Measurements from ENCODE around the gene CTNND2.

The CTNND2 gene

DNA sequence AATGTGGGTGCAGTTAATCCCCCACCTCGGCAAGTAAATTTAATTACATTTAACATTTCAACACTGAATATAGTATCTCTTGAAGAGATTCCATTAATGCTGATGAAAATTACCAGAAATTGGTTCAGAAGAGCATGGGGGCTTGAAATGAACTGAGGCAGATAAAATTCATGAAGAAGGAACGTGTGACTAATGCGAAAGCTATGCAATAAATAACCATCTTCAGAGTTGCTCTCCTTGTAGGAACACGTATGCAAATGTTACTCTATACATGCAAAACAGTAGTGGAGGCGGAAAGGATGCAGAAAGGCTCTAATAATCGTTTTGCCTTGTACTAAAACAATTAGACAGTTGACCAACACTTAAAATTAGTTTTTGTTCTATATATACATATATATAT, 320.2 kb downstream of the CTNND2 start:
- DNase-seq, result peak; percentile 33

DNA sequence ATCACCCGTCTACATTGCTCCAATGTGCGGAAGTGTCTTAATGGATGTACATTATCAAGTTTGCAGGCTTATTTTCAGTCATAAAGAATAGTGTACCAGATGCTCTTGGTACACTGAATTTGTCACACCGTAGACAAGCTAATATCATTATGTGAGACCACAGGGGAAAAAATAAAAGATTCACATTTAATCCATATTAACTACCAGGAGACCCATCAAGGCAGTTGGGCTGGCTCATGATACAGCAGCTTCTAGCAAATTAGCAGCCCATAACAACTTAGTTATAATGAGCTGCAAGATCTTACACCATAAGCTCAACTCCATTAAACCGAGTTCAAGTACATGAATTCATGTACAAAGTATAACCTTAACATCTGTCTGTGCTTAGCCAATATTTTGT, 324.9 kb downstream of the CTNND2 start:
- DNase-seq, result no peak

DNA sequence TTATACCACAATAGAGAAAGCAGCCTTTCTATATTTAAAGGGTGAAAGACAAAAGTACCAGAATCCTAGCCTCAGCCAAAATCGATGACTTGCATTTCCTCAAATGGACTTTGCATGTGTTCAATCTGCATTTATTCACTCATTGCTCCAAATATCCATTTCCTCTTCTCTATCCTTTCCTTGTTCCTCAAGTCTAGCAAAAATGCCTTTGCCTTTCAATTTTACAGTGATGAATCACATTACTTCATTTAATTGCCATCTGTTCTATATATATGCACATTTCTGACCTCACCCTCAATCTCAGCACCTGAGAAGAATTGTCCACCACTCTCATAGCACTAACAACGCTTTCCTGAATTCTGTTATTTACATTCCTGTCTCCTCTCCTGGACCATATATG, 329.5 kb downstream of the CTNND2 start:
- DNase-seq, result no peak

DNA sequence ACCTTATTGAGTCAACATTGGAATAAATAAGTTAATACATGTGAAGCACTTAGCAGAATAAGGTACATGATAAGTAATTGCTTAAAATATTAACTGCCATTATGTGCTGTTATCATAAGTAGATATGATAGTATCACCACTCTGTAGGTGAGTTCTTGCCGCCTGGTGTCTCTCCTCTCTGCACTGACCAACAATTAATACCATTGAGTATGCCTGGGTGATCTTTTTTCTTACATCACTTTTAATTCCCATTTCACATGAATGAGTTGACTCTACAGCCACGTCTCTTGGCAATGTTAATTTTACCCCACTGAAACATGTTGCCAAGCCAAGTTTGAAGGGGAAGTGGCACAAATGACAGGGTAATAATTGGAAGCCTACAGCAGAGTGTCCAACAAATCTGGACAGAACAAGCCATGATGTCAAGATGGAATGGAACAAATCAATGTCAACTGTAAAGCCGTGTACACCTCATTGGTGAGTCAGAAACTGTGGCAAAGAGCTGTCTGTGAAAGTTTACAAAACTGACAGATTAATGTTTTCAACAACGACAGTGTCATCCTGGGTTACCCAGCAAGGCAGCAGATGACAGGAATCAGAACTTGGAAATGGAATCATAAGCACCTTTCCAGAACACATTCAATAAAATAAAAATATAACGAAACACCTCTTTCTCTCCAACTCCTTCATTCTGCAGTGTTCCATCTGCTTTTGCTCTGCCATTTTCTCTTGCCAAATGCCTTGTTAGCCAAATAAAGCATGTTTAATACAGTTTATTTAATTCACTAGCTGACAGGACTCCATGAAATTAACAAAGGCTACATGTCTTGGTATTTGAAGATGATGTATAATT, 330.9 kb downstream of the CTNND2 start:
- no peak for DNase-seq

DNA sequence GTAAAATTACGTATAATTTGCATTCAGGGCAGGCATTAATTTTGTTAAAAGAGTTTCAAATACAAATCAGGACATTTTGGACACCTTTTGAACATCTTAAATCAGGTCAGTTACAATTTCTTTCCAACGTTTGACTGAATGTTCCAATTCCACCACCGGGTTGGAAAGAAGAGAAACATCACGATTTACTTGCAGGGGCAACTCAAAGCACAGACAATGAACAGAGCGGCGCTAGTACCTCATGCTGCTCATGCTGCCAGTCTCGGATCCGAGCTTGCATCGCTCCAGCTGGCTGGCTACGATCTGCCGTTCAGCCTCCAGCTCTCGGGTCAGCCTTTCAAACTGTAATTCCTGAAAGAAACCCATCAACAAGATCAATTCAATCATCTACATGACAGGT, 339.5 kb downstream of the CTNND2 start:
- DNase-seq, result no peak

DNA sequence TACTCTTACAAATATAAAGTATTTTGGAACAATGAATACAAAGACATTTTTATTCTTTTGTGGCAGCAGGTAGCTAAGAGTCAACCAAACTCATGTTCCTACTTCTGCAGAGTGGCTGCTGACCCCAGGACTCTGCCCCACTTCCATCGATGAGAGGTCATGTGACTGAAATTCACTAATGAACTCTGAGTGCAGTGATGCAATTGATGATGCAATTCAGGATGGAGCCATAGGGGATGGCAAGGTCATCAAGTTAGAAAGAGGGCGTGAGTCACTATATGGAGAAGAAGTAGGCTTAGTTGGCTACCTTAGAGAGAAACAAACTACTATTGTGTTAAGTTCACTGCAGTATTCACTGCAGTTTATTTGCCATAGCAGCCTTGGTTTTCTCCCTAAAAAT, 340.4 kb downstream of the CTNND2 start:
- no peak for DNase-seq

DNA sequence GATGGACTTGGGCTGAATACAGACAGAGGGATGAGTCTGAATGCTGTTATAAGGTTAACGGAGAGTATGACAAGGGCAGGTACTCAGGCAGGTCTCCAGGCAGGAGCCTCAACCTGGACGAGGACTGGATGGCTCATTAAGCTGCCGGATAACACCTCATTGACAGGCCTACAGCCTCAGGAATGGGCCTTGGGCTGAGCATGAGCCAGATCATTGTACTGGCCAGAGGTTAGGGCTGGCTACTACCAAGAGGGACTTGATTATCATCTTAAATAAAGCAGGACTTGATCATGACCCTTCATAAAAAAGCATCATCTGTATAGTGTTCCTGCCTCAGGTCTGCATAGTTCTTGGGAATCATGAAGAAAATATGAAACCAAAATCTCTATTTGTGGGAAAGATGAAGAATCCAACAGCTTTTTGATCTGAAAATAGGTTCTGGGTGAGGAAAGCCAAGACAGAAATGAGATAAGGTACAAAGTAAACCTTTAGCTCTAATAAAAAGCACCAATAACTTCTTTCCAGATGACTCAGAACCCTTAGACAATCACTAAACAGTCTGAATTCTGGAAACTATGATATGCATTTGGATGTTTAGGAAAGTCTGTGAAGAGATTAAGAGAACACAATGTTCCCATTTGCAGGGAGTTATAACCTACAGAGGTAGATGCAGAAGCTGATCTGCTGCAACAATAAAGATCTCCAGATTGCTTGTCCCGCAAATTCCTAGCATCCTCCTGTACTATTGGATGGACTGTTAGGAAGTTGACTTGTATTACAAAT, 343.1 kb downstream of the CTNND2 start:
- DNase-seq, result no peak

DNA sequence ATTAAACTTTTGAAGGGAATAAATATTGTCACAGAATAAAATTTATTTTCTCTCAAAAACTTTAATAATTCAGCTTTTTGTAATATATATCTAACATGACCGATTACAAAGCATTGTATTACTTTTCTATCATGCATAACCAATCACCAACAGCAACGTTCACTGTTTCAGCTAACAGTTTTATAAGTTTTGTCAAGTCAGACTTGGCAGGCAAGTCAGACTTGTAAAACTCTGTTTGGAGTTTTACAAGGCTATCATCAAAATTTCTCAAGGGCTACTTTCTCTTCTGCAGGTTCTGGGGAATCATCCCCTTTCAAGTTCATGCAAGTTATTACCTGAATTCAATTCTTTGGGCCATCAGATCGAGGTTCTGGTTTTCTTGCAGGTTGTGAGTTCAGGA, 347.2 kb downstream of the CTNND2 start:
- DNase-seq, result no peak

DNA sequence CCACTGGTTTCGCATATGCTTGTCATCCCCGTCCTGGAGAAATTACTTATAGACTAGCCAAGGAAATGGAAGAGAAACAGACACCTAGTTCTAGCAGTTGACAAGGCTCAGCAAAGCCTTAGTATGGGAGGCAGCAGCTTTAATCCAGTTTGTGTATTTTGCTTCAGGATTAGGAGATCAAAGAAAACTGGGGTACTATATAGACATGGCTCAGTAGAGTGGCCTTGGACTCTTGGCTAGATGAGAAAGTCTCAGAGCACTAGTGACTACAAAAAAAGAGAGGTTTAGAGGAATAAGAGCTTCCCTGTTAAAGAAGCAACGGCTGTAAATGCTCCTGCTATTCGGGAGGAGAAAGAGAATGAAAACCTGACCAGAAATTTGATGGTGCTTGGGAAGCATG, 349.1 kb downstream of the CTNND2 start:
- no peak for DNase-seq

DNA sequence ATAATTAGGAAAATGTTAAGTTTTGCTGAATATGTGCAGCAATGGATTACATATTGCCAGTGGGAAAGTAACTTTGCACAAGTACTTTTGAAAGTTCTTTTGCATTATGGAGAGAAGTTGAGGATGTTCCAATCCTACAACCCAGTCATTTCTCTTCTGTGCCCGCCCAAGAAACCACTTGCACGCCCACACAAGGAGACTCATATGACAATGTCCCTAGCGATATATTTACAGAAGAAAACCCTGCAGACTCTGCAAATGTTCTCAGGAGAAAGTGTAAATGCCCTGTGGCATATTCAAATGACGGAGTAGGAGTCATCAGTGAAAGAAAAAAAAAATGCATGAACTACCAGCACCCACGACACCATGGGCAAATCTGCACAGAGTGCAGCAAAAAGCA, 356.5 kb downstream of the CTNND2 start:
- DNase-seq, result no peak

DNA sequence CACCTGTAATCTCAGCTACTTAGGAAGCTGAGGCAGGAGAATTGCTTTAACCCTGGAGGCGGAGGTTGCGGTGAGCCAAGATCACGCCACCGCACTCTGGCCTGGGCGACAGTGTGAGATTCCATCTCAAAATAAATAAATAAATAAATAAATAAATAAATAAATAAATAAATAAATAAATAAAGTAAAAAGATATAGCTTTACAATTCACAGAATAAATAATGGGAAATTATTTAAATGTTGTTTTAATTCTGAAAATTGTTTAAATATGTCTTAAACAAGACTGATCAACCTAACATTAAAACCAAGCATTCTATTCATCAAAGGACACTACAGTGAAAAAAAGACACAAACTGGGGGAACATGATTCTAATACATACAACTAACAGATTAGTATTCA, 357.1 kb downstream of the CTNND2 start:
- no peak for DNase-seq

DNA sequence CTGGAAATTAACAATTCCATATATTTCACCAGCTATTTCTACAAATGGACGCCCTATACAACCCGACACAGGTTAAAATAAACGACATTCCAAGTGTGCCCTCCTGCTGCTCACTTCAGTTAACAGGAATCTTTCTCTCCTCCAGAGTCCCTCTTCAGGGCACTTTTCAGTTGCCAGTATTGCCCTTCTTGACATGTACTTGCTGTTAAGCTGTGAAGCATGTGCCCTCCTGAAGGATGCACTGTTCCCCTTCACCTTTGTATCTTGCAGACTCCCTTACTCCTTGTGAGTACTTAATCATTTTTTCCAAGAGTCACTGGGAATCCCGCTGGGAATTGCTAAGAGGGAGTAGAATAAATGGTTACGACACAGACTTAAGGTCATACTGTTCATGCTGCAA, 364.1 kb downstream of the CTNND2 start:
- DNase-seq, result no peak

DNA sequence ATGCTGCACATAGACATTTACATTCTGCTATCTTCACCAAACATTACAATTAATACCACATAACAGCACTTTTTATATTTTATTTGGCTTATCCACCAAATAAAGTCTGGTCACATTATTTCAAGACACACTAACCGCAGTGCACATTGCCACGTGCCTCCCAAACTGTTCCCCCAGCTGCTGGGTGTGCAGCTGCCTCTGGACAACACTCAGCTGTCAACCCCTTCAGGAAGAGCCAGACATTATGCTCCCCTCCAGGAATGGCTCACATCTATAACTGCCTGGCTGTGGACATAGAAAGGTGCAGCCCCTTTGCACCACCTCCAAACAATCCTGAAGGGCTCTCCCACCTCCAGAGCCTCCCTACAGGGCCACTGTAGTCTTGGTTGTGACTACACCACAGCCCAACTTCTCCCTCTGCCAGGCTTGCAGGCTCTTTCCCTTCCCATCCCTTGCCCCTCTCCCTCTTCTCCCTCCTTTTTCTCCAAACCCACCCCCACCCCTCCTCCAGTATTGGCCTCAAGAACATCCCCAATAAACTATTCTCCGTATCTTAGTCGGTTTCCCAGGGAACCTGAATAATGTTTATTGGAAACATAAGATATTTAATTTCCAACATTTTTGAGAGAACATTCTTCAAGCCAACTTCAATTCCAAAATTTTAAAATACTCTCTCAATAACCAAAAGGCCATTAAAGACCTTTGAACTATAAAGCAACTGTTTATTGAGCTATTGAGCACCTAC, 372.3 kb downstream of the CTNND2 start:
- DNase-seq, result no peak

DNA sequence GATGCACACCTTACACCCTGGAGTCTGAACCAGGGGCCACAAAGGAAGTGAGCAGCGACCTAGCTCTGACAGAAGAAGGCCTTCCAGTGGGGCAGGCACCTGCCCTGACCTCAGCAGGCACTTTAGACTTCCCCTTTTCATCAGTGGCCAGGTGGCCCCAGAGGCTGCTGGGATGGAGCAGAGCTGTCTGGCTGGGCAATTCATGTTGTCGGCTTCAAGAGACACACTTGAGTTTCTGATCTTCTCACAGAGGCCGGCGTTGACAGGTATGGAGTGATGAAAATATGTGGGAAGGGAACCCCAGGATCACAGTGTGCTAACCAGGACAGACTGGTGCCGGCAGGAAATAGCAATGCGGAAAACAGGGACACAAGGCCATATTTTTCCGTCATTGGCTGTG, 375.5 kb downstream of the CTNND2 start:
- DNase-seq, result no peak

DNA sequence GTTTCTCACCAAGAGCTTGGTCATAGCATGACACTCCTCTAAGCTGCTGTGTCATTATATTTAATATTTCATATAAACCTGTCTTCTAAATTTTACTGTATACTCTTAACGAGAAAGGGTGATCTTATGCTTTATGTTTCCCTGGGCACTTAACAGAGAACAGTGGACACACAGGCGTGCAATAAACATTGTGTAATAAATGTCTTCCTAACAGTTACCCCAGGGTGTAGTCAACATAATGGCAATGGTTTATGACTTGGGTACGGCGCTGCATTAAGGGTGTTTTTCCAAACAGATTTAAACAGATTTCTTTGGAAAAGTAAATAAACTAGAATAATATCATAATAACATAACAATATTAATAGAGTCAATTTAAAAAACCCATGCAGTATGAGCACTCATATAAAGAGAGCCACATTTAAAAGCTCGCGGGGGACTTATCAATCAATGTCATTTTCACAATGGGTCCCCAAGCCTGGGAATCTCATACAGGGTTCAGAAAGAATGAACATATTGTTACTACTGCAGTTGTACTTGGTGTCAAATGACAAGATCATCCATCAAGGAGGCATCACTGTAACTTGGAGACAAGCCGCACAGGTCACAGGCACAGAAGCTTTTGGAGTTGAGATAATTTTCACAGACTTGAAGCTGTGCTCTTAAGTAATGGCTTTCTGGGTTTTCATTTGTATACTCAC, 376.4 kb downstream of the CTNND2 start:
- no peak for DNase-seq

DNA sequence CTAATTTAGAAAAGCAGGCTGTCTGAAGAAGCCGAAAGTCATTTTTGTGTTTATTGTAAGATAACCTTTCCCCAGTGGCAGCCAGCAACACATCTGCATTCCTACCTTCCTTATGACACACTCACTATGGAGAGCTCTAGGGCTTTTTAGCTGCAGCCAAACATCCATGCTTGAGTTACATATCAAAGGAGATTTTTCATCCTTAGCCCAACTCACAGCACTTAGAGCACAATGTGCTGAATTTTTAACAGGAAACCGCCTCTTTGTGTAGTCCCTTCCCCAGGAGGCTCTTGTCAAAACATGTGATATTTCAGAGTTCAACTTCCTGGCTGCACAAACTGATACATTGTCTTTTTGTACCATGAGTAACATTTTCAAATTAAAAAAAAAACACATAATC, 379.2 kb downstream of the CTNND2 start:
- no peak for DNase-seq

DNA sequence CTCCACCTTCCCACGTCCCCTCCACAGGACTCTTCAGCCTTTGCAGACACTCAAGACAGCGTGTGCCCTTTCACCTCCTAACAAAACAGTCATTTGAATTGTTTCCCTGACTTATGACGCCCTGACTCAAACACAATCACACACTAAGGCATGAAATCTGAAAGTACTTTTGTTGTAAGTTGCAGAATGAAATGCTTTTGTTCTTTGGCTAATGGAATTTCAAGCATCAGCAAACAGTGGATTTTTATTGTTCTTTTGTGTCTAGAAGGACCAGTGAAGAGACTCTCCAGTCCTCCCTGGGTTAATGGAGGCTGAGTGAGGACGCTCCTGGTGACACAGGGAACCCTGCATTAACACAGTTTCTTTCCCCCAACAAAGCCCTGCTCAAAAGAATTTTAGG, 380.1 kb downstream of the CTNND2 start:
- DNase-seq, result no peak

DNA sequence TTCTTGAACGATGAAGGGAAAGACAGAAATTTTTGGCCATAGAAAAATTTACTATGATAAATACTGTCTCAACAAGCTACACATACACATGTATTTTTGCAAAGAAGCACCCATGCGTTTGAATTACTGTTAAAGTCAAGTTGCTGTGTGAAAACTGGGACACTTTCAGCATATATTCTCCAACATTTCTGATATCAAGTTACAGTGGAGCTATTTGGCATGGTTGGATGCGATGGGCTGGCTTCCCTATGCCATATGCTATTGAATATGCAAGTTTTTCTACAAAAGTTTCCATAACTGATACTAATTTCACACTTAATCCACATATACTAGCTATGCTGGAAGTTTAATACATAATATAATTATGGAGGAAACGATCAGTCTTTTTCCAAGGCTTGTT, 381.4 kb downstream of the CTNND2 start:
- DNase-seq, result no peak

DNA sequence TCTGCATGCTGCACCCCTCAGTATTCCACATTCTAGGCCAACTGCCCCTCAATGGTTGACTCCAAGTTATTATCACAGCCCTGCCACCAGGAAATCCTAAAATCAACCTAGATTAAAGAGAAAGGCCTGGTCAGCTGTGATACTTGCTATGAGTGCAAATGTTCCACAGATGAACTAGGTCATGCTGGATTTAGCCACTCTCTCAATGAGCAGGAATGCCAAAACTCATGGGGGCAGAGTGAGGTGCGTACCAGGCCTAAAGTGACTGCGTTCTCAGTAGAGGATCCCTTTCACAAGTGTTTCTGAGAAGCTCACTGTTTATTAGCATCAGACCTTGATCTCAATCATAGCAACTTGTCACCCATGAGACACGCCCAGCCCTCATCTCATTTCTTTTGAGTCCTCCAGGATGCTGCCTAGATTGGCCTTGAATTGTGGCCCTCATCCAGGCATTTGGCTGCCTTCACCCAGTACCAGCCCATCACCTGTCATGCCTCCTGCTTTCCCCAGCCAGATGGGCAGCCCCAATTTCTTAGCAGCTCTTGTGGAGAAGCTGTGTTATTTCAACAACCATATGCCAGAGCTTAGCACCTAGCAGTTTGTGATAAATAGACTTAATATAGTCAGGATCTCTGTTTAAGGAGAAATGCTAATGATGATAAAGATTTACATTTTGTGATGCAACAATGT, 383.9 kb downstream of the CTNND2 start:
- DNase-seq, result no peak

DNA sequence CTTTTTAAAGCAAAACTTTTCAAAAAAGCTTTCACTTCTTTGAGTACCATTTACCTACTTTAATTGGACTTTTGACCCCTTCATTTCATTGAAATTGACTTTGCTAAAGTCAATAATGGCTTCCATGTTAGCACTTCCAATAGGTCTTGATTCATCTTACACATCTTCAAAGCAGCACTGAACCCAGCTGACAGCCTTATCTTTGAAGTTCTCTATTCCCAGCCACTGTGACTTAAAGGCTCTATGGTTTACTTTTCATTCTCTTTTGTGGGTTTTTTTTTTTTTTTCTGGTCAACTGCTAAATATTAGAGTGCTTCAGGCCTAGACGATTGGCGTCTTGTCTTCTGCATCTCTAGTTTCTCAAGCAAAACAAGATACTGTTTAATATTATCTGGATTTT, 385.0 kb downstream of the CTNND2 start:
- DNase-seq, result no peak

DNA sequence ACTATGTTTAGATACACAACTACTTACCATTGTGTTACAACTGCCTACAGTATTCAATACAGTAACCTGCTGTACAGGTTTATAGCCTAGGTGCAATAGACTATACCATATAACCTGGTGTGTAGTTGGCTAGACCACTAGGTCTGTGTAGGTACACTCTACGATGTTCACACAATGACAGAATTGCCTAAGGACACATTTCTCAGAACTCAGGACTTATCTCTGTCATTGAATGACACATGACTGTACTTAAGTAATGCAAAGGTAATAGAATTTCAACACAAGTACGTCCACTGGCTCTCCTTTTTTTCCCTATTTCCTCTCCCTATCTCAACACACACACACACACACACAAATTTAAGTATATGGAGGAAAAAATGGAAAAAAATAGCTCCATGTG, 385.6 kb downstream of the CTNND2 start:
- DNase-seq, result no peak

Data from fibroblast of skin of scalp (primary cell).